ENCODE measurements around the gene AIMP1. TPM values are rescaled to one million over a fixed set of nuclear protein-coding genes. Genes with fewer than 3 reads are reported as not detected.
A peak's percentile ranks its signal among the peaks of the same experiment; 100 is the strongest.

AIMP1 gene
- total RNA-seq, 1 experiment from 2014 or later = 52.5 TPM

DNA sequence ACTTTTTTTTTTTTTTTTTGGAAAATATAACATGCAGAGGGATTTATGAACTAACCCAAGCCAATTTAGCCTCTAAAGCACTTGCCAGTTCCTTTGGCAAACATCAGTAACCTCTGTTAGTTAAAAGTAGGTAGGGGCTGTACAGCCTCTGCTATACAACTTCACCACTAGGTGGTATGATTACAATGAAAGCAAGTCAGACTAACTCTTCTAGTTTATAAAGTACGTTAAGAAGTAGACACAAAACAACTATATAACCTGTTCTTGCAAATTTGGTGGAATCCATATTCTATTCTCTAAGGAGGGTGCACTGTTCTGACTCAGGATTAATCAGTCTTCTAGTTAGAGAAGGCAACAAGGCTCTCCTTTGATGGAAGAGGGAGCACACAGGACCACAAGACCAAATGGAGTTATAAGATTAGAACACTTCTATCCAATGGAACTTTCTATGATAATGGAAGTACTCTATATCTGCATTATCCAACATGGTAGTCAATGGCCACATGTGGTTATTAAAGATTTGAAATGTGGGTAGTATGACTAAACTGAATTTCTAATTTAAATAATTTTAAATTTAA lies 12.8 kb downstream of the AIMP1 start:
- Mint-ChIP-seq H3K27ac (no peak overlapping the region), H3K27me3 (ENCODE audit: low read depth) (no peaks in the 10 kb centered on the region), H3K36me3 (peaks cover 45% of the 10 kb centered on the region), H3K4me1 (peaks cover 5% of the 10 kb centered on the region), H3K4me3 (no peak overlapping the region), H3K9me3 (no peaks in the 10 kb centered on the region)
- DNase-seq (ENCODE audit: low spot score) (no peak), ATAC-seq (peak; percentile 87)
- TF ChIP-seq RELA (CRISPR knock-in tag; IDR thresholded peaks at IDR 0.05; ENCODE audit: borderline replicate concordance) (no peak), SP1 (CRISPR knock-in tag; conservative IDR thresholded peaks at IDR 0.05) (no peak), GTF2I (CRISPR knock-in tag; conservative IDR thresholded peaks at IDR 0.05) (no peak), SOX15 (CRISPR knock-in tag; IDR thresholded peaks at IDR 0.05) (no peak), ATF2 (CRISPR knock-in tag; IDR thresholded peaks at IDR 0.05; ENCODE audit: borderline replicate concordance, low read depth) (no peak), ELF4 (CRISPR knock-in tag; IDR thresholded peaks at IDR 0.05; ENCODE audit: low read depth) (no peak), TEAD4 (CRISPR knock-in tag; IDR thresholded peaks at IDR 0.05) (no peak), FOXK1 (CRISPR knock-in tag; IDR thresholded peaks at IDR 0.05) (no peak), TEAD1 (CRISPR knock-in tag; IDR thresholded peaks at IDR 0.05) (no peak), ZBTB21 (CRISPR knock-in tag; IDR thresholded peaks at IDR 0.05; ENCODE audit: borderline replicate concordance) (no peak), ZBTB43 (CRISPR knock-in tag; IDR thresholded peaks at IDR 0.05) (no peak), GRHL2 (CRISPR knock-in tag; IDR thresholded peaks at IDR 0.05; ENCODE audit: insufficient replicate concordance, severe bottlenecking) (no peak), RORB (CRISPR knock-in tag; IDR thresholded peaks at IDR 0.05) (no peak), CBFB (CRISPR knock-in tag; IDR thresholded peaks at IDR 0.05; ENCODE audit: low read depth) (no peak)
- TF ChIP-seq, protein P1, sequence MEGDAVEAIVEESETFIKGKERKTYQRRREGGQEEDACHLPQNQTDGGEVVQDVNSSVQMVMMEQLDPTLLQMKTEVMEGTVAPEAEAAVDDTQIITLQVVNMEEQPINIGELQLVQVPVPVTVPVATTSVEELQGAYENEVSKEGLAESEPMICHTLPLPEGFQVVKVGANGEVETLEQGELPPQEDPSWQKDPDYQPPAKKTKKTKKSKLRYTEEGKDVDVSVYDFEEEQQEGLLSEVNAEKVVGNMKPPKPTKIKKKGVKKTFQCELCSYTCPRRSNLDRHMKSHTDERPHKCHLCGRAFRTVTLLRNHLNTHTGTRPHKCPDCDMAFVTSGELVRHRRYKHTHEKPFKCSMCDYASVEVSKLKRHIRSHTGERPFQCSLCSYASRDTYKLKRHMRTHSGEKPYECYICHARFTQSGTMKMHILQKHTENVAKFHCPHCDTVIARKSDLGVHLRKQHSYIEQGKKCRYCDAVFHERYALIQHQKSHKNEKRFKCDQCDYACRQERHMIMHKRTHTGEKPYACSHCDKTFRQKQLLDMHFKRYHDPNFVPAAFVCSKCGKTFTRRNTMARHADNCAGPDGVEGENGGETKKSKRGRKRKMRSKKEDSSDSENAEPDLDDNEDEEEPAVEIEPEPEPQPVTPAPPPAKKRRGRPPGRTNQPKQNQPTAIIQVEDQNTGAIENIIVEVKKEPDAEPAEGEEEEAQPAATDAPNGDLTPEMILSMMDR (IDR thresholded peaks at IDR 0.05) = no peak; the same call in 1 of the 2 replicates
- TF ChIP-seq, protein P2, sequence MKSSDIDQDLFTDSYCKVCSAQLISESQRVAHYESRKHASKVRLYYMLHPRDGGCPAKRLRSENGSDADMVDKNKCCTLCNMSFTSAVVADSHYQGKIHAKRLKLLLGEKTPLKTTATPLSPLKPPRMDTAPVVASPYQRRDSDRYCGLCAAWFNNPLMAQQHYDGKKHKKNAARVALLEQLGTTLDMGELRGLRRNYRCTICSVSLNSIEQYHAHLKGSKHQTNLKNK (CRISPR knock-in tag; IDR thresholded peaks at IDR 0.05) = no peak
- CTCF ChIA-PET = interaction anchor here (0.6 to 1.8 kb wide), 11 partner anchors 9 to 707 kb away, joined by 3 to 13 read pairs (median 4); partner anchors contain the start of genes AIMP1 and TBCK
- POLR2A ChIA-PET = interaction anchor here (0.7 kb wide), 1 partner anchor 174 kb away, joined by 3 read pairs; no protein-coding TSS in a partner anchor

DNA sequence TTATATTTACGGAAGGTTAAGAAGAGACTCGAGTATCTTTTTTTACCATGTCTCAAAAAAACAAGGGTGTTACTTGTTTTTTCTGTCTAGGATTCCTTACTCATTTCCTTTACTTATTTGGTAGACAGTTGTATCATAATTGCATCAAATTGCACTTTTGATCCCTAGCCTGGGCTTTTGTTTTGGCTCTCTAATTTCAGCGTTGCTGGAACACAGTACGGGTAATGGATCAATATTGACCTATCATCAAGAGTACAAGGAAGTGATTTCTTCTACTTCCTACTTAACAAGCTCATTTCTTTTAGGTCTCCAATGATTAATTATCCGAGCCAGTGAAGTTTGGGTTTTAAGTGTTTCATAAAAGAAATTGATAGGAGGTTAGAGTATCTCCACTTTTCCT lies 16.8 kb downstream of the AIMP1 start:
- peaks cover 63% of the 10 kb centered on the region for H3K36me3 Mint-ChIP-seq

More for the DNA sequence above, 16.8 kb downstream of the AIMP1 start:
- Mint-ChIP-seq H3K4me3 (no peak overlapping the region), H3K27me3 (ENCODE audit: low read depth) (no peaks in the 10 kb centered on the region), H3K9me3 (peaks cover 16% of the 10 kb centered on the region), H3K4me1 (no peaks in the 10 kb centered on the region), H3K27ac (no peak overlapping the region)
- ATAC-seq (no peak), DNase-seq (ENCODE audit: low spot score) (no peak)
- TF ChIP-seq ZNF232 (CRISPR knock-in tag; IDR thresholded peaks at IDR 0.05) (no peak), TP53 (CRISPR knock-in tag; IDR thresholded peaks at IDR 0.05) (no peak), ESRRA (CRISPR knock-in tag; IDR thresholded peaks at IDR 0.05; ENCODE audit: borderline replicate concordance) (no peak), ETV6 (CRISPR knock-in tag; IDR thresholded peaks at IDR 0.05) (no peak)
- ChIA-PET POLR2A (no interaction called here), CTCF (no interaction called here)
